Activated T-helper 1 cell treated with anti-CD3 and anti-CD28 coated beads, Interleukin-2, amount 50 U/mL, for 16 hours (primary cell): Measurements from ENCODE around the gene LGALS16.
"Not testable (repeated sequence)": the region's sequence is repeated elsewhere in the genome, so short reads cannot be mapped to it uniquely, and the experiment has no call there.

Source experiments
- DNase-seq, 2 donors: peaks; one replicate each; pipeline ENCODE4 v3.0.0-alpha.2; 2020; ENCODE audit warnings: low read depth in 1 of 2, low spot score in 1 of 2

The LGALS16 gene

GRCh38 chr19:39655613-39656012, at the start of gene LGALS16:
TSS of gene LGALS16 (plus strand) at chr19:39655913. CDS start at chr19:39655962, 49 bp downstream.
- no peak for DNase-seq

- no peak for DNase-seq
Measured at GRCh38 chr19:39607021-39607420, 48.7 kb upstream of the LGALS16 start.

- DNase-seq: no peak
Measured at GRCh38 chr19:39607561-39607960, 48.2 kb upstream of the LGALS16 start.

- DNase-seq: no peak
Measured at GRCh38 chr19:39613597-39613996, 42.1 kb upstream of the LGALS16 start.

GRCh38 chr19:39617745-39618144, 38.0 kb upstream of the LGALS16 start:
- no peak for DNase-seq

GRCh38 chr19:39623946-39624345, 31.8 kb upstream of the LGALS16 start:
- DNase-seq: no peak

GRCh38 chr19:39627631-39628030, 28.1 kb upstream of the LGALS16 start:
- DNase-seq: not testable (repeated sequence)

GRCh38 chr19:39631178-39631577, 24.5 kb upstream of the LGALS16 start:
- no peak for DNase-seq

- no peak for DNase-seq
Measured at GRCh38 chr19:39631626-39632025, 24.1 kb upstream of the LGALS16 start.

GRCh38 chr19:39637891-39638290, 17.8 kb upstream of the LGALS16 start:
- DNase-seq: no peak

- no peak for DNase-seq
Measured at GRCh38 chr19:39641773-39642172, 13.9 kb upstream of the LGALS16 start.

- no peak for DNase-seq
Measured at GRCh38 chr19:39643591-39643990, 12.1 kb upstream of the LGALS16 start.

- no peak for DNase-seq
Measured at GRCh38 chr19:39645800-39646411, 9.8 kb upstream of the LGALS16 start.

GRCh38 chr19:39647918-39648317, 7.8 kb upstream of the LGALS16 start:
- no peak for DNase-seq

GRCh38 chr19:39659791-39660190, 4.1 kb downstream of the LGALS16 start:
- DNase-seq: no peak

GRCh38 chr19:39660661-39661060, 4.9 kb downstream of the LGALS16 start:
- DNase-seq: no peak

GRCh38 chr19:39661565-39661964, 5.9 kb downstream of the LGALS16 start:
- no peak for DNase-seq

- DNase-seq: not testable (repeated sequence)
Measured at GRCh38 chr19:39669860-39670259, 14.1 kb downstream of the LGALS16 start.

GRCh38 chr19:39670998-39671397, 15.3 kb downstream of the LGALS16 start:
- DNase-seq: no peak

- peak in 1 of 2 donors; percentile 16 for DNase-seq
Measured at GRCh38 chr19:39671739-39672363, 16.1 kb downstream of the LGALS16 start.

GRCh38 chr19:39672473-39672872, 16.8 kb downstream of the LGALS16 start:
- no peak for DNase-seq

- not testable (repeated sequence) for DNase-seq
Measured at GRCh38 chr19:39673862-39674261, 18.1 kb downstream of the LGALS16 start.

- DNase-seq: no peak
Measured at GRCh38 chr19:39676004-39676403, 20.3 kb downstream of the LGALS16 start.
